Measurements from ENCODE around the gene ESPNL. TPM values are rescaled to one million over a fixed set of nuclear protein-coding genes. Genes with fewer than 3 reads are reported as not detected.
"Not testable (repeated sequence)": the region's sequence is repeated elsewhere in the genome, so short reads cannot be mapped to it uniquely, and the experiment has no call there.

Gene ESPNL
- total RNA-seq, 2 experiments from 2014 or later = 0.10 to 0.13 TPM

GRCh38 chr2:238166391-238167343, 66.5 kb downstream of the ESPNL start:
- Mint-ChIP-seq H3K4me3 (no peak overlapping the region), H3K9me3 (ENCODE audit: insufficient read depth) (no peaks in the 10 kb centered on the region), H3K27me3 (ENCODE audit: low read depth) (peaks cover 18% of the 10 kb centered on the region), H3K4me1 (ENCODE audit: low read depth) (no peaks in the 10 kb centered on the region), H3K36me3 (ENCODE audit: low read depth) (peaks cover 12% of the 10 kb centered on the region), H3K27ac (no peak overlapping the region)
- ATAC-seq (no peak), DNase-seq (no peak)
- POLR2A ChIA-PET = interaction anchor here (1.3 kb wide), 1 partner anchor 28 kb away, joined by 6 read pairs; the partner anchor contains the start of gene KLHL30
- CTCF ChIA-PET = no interaction called here

DNA sequence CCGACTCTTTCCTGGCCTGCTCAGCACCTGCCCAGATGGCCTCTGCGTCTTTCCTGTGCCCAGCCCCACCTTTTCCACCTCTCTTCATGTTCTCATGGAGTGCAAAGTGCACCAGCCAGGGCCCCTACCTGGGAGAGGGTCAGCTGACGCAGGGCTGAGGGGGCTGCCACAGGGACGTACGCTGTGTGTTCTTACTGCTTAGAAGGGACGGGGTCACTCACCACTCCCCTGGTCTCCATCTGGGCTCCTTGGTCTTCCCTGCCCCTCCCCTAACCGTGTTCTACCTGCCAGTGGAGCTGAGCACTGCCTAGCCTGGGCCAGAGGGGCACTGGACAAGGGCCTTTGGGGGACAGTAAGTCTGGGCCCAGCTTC, 67.2 kb downstream of the ESPNL start:
- H3K4me3 Mint-ChIP-seq = no peak overlapping the region
- ATAC-seq (no peak), DNase-seq (no peak)
- H3K27ac Mint-ChIP-seq = peak overlapping the region; percentile 15
- ChIA-PET CTCF (no interaction called here), POLR2A (interaction anchor here (1.3 kb wide), 1 partner anchor 28 kb away, joined by 6 read pairs; the partner anchor contains the start of gene KLHL30)
- H3K27me3 Mint-ChIP-seq (ENCODE audit: low read depth) = peaks cover 17% of the 10 kb centered on the region
- H3K4me1 Mint-ChIP-seq (ENCODE audit: low read depth) = no peaks in the 10 kb centered on the region
- no peaks in the 10 kb centered on the region for H3K9me3 Mint-ChIP-seq (ENCODE audit: insufficient read depth)
- H3K36me3 Mint-ChIP-seq (ENCODE audit: low read depth) = peaks cover 17% of the 10 kb centered on the region

GRCh38 chr2:238167761-238168160, 67.6 kb downstream of the ESPNL start:
- Mint-ChIP-seq H3K36me3 (ENCODE audit: low read depth) (peaks cover 21% of the 10 kb centered on the region), H3K27ac (peak overlapping the region; percentile 15), H3K27me3 (ENCODE audit: low read depth) (peaks cover 16% of the 10 kb centered on the region), H3K4me3 (no peak overlapping the region), H3K4me1 (ENCODE audit: low read depth) (no peaks in the 10 kb centered on the region), H3K9me3 (ENCODE audit: insufficient read depth) (no peaks in the 10 kb centered on the region)
- no peak for ATAC-seq
- POLR2A ChIA-PET = interaction anchor here (1.3 kb wide), 1 partner anchor 29 kb away, joined by 6 read pairs; the partner anchor contains the start of gene KLHL30
- CTCF ChIA-PET = no interaction called here
- DNase-seq = no peak

- Mint-ChIP-seq H3K4me1 (ENCODE audit: low read depth) (no peaks in the 10 kb centered on the region), H3K4me3 (no peak overlapping the region), H3K36me3 (ENCODE audit: low read depth) (peaks cover 26% of the 10 kb centered on the region), H3K27me3 (ENCODE audit: low read depth) (peaks cover 9% of the 10 kb centered on the region), H3K9me3 (ENCODE audit: insufficient read depth) (no peaks in the 10 kb centered on the region), H3K27ac (peak overlapping the region; percentile 30)
- CTCF ChIA-PET = no interaction called here
- ATAC-seq (no peak), DNase-seq (no peak)
- POLR2A ChIA-PET = interaction anchor here (1.3 kb wide), 1 partner anchor 30 kb away, joined by 6 read pairs; the partner anchor contains the start of gene KLHL30
Measured at GRCh38 chr2:238168196-238169047, 68.3 kb downstream of the ESPNL start.

- Mint-ChIP-seq H3K27me3 (ENCODE audit: low read depth) (peaks cover 9% of the 10 kb centered on the region), H3K4me3 (no peak overlapping the region), H3K9me3 (ENCODE audit: insufficient read depth) (no peaks in the 10 kb centered on the region), H3K4me1 (ENCODE audit: low read depth) (no peaks in the 10 kb centered on the region), H3K36me3 (ENCODE audit: low read depth) (peaks cover 26% of the 10 kb centered on the region), H3K27ac (no peak overlapping the region)
- ATAC-seq = no peak
- CTCF ChIA-PET = interaction anchor here (0.8 to 1.3 kb wide), 2 partner anchors 8 to 94 kb away, joined by 3 to 4 read pairs; no protein-coding TSS in a partner anchor
- no peak for DNase-seq
- POLR2A ChIA-PET = no interaction called here
Measured at GRCh38 chr2:238169048-238169707, 69.0 kb downstream of the ESPNL start.

GRCh38 chr2:238169708-238170251, 69.6 kb downstream of the ESPNL start:
- no peak overlapping the region for H3K27ac Mint-ChIP-seq
- ATAC-seq = no peak
- DNase-seq = no peak
- H3K9me3 Mint-ChIP-seq (ENCODE audit: insufficient read depth) = no peaks in the 10 kb centered on the region
- peaks cover 26% of the 10 kb centered on the region for H3K36me3 Mint-ChIP-seq (ENCODE audit: low read depth)
- H3K27me3 Mint-ChIP-seq (ENCODE audit: low read depth) = peaks cover 4% of the 10 kb centered on the region
- no peak overlapping the region for H3K4me3 Mint-ChIP-seq
- ChIA-PET CTCF (interaction anchor here (0.8 to 1.3 kb wide), 2 partner anchors 9 to 94 kb away, joined by 3 to 4 read pairs; no protein-coding TSS in a partner anchor), POLR2A (no interaction called here)
- no peaks in the 10 kb centered on the region for H3K4me1 Mint-ChIP-seq (ENCODE audit: low read depth)

DNA sequence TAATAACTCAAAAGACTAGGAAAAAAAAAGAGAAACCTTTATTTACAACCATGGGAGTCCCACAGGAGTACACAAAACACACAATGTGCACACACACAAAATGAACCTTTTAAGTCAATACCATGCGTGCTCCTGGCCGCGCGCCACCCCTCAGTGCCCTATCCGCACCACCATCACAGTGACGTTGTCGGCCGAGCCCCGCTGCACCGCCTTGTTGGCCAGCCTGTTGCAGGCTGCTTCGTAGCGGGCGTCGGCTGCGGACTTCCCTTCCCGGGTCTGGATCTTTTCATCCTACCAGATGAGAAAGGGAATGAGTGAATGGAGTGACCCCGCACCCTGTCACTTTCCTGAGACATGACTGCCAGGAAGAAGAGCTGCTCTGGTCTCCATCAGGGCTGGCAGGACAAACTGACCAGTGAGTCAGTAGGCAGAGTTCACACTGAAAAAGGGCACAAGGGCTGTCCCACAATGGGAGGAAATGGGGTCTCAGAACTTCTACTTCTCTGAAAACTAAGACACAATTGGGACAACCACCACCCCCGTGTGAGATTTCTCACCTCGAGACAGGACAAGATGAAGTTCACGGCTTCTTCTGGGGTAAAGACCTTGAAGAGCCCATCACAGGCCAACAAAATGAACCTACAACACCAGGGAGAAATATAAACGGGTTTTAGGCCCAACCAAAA, 70.4 kb downstream of the ESPNL start:
- DNase-seq = no peak
- no peak for ATAC-seq
- Mint-ChIP-seq H3K27ac (no peak overlapping the region), H3K4me3 (no peak overlapping the region), H3K27me3 (ENCODE audit: low read depth) (no peaks in the 10 kb centered on the region), H3K4me1 (ENCODE audit: low read depth) (no peaks in the 10 kb centered on the region), H3K36me3 (ENCODE audit: low read depth) (peaks cover 26% of the 10 kb centered on the region), H3K9me3 (ENCODE audit: insufficient read depth) (no peaks in the 10 kb centered on the region)
- ChIA-PET POLR2A (no interaction called here), CTCF (interaction anchor here (1.3 kb wide), 1 partner anchor 93 kb away, joined by 4 read pairs; no protein-coding TSS in a partner anchor)

DNA sequence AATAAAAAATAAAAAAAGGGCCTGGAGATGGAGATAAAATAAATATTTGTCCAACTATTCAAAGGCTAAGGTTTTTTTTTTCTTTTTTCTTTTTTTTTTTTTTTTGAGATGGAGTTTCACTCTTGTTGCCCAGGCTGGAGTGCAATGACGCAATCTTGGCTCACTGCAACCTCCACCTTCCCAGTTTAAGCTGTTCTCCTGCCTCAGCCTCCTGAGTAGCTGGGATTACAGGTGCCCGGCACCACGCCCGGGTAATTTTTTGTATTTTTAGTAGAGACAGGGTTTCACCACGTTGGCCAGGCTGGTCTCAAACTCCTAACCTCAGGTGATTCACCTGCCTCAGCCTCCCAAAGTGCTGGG, 70.9 kb downstream of the ESPNL start:
- H3K27me3 Mint-ChIP-seq (ENCODE audit: low read depth); H3K27ac Mint-ChIP-seq; ATAC-seq; H3K4me1 Mint-ChIP-seq (ENCODE audit: low read depth); CTCF ChIA-PET; H3K9me3 Mint-ChIP-seq (ENCODE audit: insufficient read depth); H3K4me3 Mint-ChIP-seq; POLR2A ChIA-PET; DNase-seq: not testable (repeated sequence)
- peaks cover 29% of the 10 kb centered on the region for H3K36me3 Mint-ChIP-seq (ENCODE audit: low read depth)

GRCh38 chr2:238171575-238172187, 71.5 kb downstream of the ESPNL start:
- Mint-ChIP-seq H3K4me3 (no peak overlapping the region), H3K27ac (no peak overlapping the region), H3K4me1 (ENCODE audit: low read depth) (no peaks in the 10 kb centered on the region), H3K27me3 (ENCODE audit: low read depth) (no peaks in the 10 kb centered on the region), H3K36me3 (ENCODE audit: low read depth) (peaks cover 33% of the 10 kb centered on the region), H3K9me3 (ENCODE audit: insufficient read depth) (no peaks in the 10 kb centered on the region)
- CTCF ChIA-PET = no interaction called here
- POLR2A ChIA-PET = no interaction called here
- DNase-seq (no peak), ATAC-seq (no peak)

- H3K4me3 Mint-ChIP-seq = no peak overlapping the region
Measured at GRCh38 chr2:238172439-238172838, 72.3 kb downstream of the ESPNL start.

More at GRCh38 chr2:238172439-238172838, 72.3 kb downstream of the ESPNL start:
- ChIA-PET CTCF (no interaction called here), POLR2A (no interaction called here)
- Mint-ChIP-seq H3K4me1 (ENCODE audit: low read depth) (no peaks in the 10 kb centered on the region), H3K27ac (peak overlapping the region; percentile 51), H3K36me3 (ENCODE audit: low read depth) (peaks cover 37% of the 10 kb centered on the region), H3K9me3 (ENCODE audit: insufficient read depth) (no peaks in the 10 kb centered on the region), H3K27me3 (ENCODE audit: low read depth) (no peaks in the 10 kb centered on the region)
- DNase-seq (no peak), ATAC-seq (no peak)
